Tibial nerve (tissue), 4 donors: ENCODE results near the gene POGK. TPM values are rescaled to one million over a fixed set of nuclear protein-coding genes. Genes with fewer than 3 reads are reported as not detected.
"Not testable (repeated sequence)": the region's sequence is repeated elsewhere in the genome, so short reads cannot be mapped to it uniquely, and the experiment has no call there.

Experiments used
- DNase-seq, 2 donors: peaks; one replicate each; pipeline ENCODE4 v3.0.0-alpha.2; 2019; ENCODE audit warnings: low spot score in 2 of 2
- H3K27ac ChIP-seq, 4 donors: fragments of 200-600 bp; sonication (generic) in 3 of 4; one replicate each; pipeline ENCODE4 v1.5.1; 2017 to 2019; ENCODE audit warnings: mild to moderate bottlenecking in 1 of 4
- H3K27me3 ChIP-seq, 2 donors: fragments of 200-600 bp; sonication (generic) in 1 of 2; one replicate each; pipeline versions ENCODE4 v1.5.1 to v1.6.0; 2017 to 2019
- H3K36me3 ChIP-seq, 3 donors: fragments of 200-600 bp; sonication (generic); one replicate each; pipeline ENCODE4 v1.5.1; 2018 to 2019
- H3K4me1 ChIP-seq, 4 donors: fragments of 200-600 bp; sonication (generic) in 3 of 4; one replicate each; pipeline ENCODE4 v1.5.1; 2017 to 2019
- H3K4me3 ChIP-seq, 4 donors: fragments of 200-600 bp; sonication (generic) in 3 of 4; one replicate each; pipeline ENCODE4 v1.5.1; 2017 to 2019; ENCODE audit warnings: mild to moderate bottlenecking in 1 of 4, moderate library complexity in 1 of 4
- H3K9me3 ChIP-seq, 4 donors: fragments of 200-600 bp; sonication (generic) in 3 of 4; one replicate each; pipeline ENCODE4 v1.5.1; 2017 to 2019
- CTCF ChIP-seq, 5 experiments: fragments of 200-600 bp in 3 of 5; fragments of 450-650 bp in 2 of 5; sonication (generic) in 3 of 5; IDR thresholded peaks; one replicate each; pipeline ENCODE4 v1.5.1; 2016 to 2019; ENCODE audit warnings: antibody characterized with exemption in 5 of 5, mild to moderate bottlenecking in 3 of 5, moderate library complexity in 2 of 5
- EP300 ChIP-seq, 2 donors: sonication (generic); formaldehyde crosslinking; IDR thresholded peaks; one replicate each; pipeline ENCODE4 v1.6.1; 2017; ENCODE audit warnings: antibody characterized with exemption in 2 of 2, mild to moderate bottlenecking in 1 of 2
- POLR2A ChIP-seq, 2 donors: fragments of 450-650 bp; IDR thresholded peaks; one replicate each; pipeline ENCODE4 v1.6.1; 2017; ENCODE audit warnings: antibody characterized with exemption in 2 of 2, mild to moderate bottlenecking in 2 of 2, moderate library complexity in 2 of 2
- WGBS, 2 donors: methylation state at CpG; one replicate each; pipeline ENCODE4 v1.1.5; 2018; 5-methylcytosine and 5-hydroxymethylcytosine counted together
- total RNA-seq, 4 donors: library from RNA; depleted of rRNA; stranded (reverse); fragments of >200 nt; gene quantifications; one replicate each; pipeline ENCODE4 v1.1.0, GENCODE V29; 2016

The POGK gene
- total RNA-seq, 4 donors from 2014 or later, result 27.8 to 37.7 (median 32.8) TPM

DNA sequence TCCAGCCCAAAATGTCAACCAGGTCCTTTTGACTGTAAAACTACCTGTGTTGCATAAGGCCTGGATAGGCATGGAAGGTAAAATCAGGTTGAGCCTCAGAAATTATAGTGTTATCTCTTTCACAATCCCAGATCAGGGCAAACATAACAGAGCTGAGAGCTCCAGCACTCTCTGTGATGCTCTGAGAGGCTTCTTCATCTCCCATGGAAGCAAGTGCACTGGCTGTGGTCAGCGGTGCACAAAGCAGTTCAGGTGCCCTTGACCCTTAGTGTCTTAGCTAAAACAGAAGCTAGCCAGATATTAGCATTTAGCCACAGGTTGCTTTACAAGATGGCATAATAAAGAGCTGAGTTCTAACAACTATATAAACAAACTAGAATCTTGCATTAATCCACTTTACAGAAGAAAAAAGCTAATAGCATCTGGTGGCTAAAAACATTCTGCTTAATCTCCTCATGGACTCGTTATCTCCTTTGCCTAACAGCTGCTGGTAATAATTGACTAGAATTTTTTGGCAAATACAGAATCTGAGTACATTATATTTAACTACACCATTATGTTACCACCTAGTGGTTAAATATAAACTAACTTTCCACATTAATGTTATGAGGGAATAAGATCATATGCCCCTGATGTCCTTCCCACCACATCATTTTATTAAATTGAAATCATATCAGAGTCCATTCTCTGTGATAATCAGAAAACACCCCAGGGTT lies 25.6 kb upstream of the POGK start:
- H3K9me3 ChIP-seq, result peaks cover 0 to 4% (median 0%) of the 10 kb centered on the region in 4 donors
- no peaks in the 10 kb centered on the region for H3K4me1 ChIP-seq
- no peak overlapping the region for H3K27ac ChIP-seq
- H3K27me3 ChIP-seq, result no peaks in the 10 kb centered on the region
- WGBS, 2 donors, result 47 to 52% methylated on average over 2 of the region's 2 CpGs
- no peak overlapping the region for H3K4me3 ChIP-seq
- TF ChIP-seq POLR2A (IDR thresholded peaks at IDR 0.05), result no peak
- TF ChIP-seq EP300 (IDR thresholded peaks at IDR 0.05), result no peak
- no peak for TF ChIP-seq CTCF (IDR thresholded peaks at IDR 0.05)
- no peak for DNase-seq
- H3K36me3 ChIP-seq, result no peaks in the 10 kb centered on the region

- no peaks in the 10 kb centered on the region for H3K36me3 ChIP-seq
- H3K27ac ChIP-seq, result no peak overlapping the region
- no peak for DNase-seq
- no peak for TF ChIP-seq CTCF (IDR thresholded peaks at IDR 0.05)
- TF ChIP-seq EP300 (IDR thresholded peaks at IDR 0.05), result no peak
- TF ChIP-seq POLR2A (IDR thresholded peaks at IDR 0.05), result no peak
- H3K4me3 ChIP-seq, result no peak overlapping the region
- H3K27me3 ChIP-seq, result no peaks in the 10 kb centered on the region
- 54 to 59% methylated on average over 2 of the region's 2 CpGs for WGBS, 2 donors
- peaks cover 0 to 8% (median 0%) of the 10 kb centered on the region in 4 donors for H3K9me3 ChIP-seq
- no peaks in the 10 kb centered on the region for H3K4me1 ChIP-seq
These were observed 24.7 kb upstream of the POGK start for GRCh38 chr1:166814611-166815010.

- DNase-seq, result no peak
- no peak for TF ChIP-seq EP300 (IDR thresholded peaks at IDR 0.05)
- no peak for TF ChIP-seq POLR2A (IDR thresholded peaks at IDR 0.05)
- no peak for TF ChIP-seq CTCF (IDR thresholded peaks at IDR 0.05)
- 69 to 77% methylated on average over 2 of the region's 2 CpGs for WGBS, 2 donors
- no peaks in the 10 kb centered on the region for H3K36me3 ChIP-seq
- no peaks in the 10 kb centered on the region for H3K4me1 ChIP-seq
- no peaks in the 10 kb centered on the region for H3K27me3 ChIP-seq
- no peak overlapping the region for H3K4me3 ChIP-seq
- peaks cover 0 to 25% (median 0%) of the 10 kb centered on the region in 4 donors for H3K9me3 ChIP-seq
- no peak overlapping the region for H3K27ac ChIP-seq
These were observed 19.3 kb upstream of the POGK start for GRCh38 chr1:166819974-166820373.

DNA sequence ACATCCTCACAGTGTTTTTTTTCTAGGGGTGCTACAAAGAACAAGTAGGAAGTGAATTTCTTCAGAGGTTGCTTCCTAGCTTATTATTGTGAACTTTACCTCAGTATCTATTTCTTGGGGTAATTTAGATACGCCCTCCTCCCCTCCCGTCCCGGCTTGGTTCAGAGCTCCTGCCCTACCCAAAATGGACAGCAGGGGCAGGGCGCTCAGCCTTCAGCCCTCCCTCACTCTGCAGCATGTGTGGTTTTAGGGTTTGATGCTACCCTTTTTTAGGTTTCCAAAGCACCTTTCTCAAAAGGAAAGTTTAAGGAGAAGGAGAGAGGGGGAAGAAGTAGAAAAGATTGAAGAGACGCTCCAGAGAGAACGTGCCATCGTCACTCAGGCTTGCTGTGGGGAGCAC lies 16.9 kb upstream of the POGK start:
- H3K27me3 ChIP-seq, result no peaks in the 10 kb centered on the region
- WGBS, 2 donors, result 61 to 63% methylated on average over 7 of the region's 7 CpGs
- no peak for TF ChIP-seq EP300 (IDR thresholded peaks at IDR 0.05)
- TF ChIP-seq POLR2A (IDR thresholded peaks at IDR 0.05), result no peak
- no peak for TF ChIP-seq CTCF (IDR thresholded peaks at IDR 0.05)
- H3K4me3 ChIP-seq, result no peak overlapping the region
- H3K4me1 ChIP-seq, result no peaks in the 10 kb centered on the region
- H3K36me3 ChIP-seq, result no peaks in the 10 kb centered on the region
- no peak overlapping the region for H3K27ac ChIP-seq
- H3K9me3 ChIP-seq, result peaks cover 0 to 25% (median 0%) of the 10 kb centered on the region in 4 donors
- DNase-seq, result no peak

DNA sequence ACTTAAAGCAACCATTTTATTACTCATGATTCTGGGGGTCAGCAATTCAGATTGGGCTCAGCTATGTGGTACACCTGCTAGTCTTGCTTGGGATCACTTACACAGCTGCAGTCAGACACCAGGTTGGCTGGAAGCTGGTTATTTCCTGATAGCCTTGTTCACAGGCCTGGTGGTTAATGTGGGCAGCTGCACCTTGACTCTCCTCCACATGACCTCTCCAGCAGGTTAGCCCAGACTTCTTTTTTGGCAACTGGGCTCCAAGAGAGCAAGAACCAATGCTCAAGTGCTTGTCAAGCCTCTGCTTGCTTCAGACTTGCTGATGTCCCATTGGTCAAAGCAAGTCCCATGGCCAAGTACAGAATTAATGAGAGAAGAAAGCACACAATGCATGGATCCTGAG lies 11.8 kb upstream of the POGK start:
- Histone ChIP-seq H3K9me3 (peaks cover 0 to 29% (median 0%) of the 10 kb centered on the region in 4 donors), H3K4me1 (no peaks in the 10 kb centered on the region), H3K27me3 (no peaks in the 10 kb centered on the region), H3K27ac (no peak overlapping the region), H3K4me3 (no peak overlapping the region), H3K36me3 (no peaks in the 10 kb centered on the region)
- DNase-seq, result no peak
- TF ChIP-seq EP300 (IDR thresholded peaks at IDR 0.05), result no peak
- no peak for TF ChIP-seq CTCF (IDR thresholded peaks at IDR 0.05)
- no peak for TF ChIP-seq POLR2A (IDR thresholded peaks at IDR 0.05)

DNA sequence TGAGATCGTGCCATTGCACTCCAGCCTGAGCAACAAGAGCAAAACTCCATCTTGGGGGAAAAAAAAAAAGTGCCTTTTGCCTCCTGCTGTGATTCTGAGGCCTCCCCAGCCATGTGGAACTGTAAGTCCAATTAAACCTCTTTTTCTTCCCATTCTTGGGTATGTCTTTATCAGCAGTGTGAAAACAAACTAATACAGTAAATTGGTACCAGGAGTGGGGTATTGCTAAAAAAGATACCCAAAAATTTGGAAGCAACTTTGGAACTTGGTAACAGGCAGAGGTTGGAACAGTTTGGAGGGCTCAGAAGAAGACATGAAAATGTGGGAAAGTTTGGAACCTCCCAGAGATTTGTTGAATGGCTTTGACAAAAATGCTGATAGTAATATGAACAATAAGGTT lies 9.5 kb upstream of the POGK start:
- H3K4me3 ChIP-seq, H3K27ac ChIP-seq, H3K4me1 ChIP-seq, DNase-seq, H3K36me3 ChIP-seq, H3K27me3 ChIP-seq: not testable (repeated sequence)
- 79 to 83% methylated on average over 1 of the region's 1 CpG for WGBS, 2 donors
- H3K9me3 ChIP-seq, result peaks cover 0 to 29% (median 0%) of the 10 kb centered on the region in 4 donors
